ENCODE measurements around the gene PTPRG.

DNA sequence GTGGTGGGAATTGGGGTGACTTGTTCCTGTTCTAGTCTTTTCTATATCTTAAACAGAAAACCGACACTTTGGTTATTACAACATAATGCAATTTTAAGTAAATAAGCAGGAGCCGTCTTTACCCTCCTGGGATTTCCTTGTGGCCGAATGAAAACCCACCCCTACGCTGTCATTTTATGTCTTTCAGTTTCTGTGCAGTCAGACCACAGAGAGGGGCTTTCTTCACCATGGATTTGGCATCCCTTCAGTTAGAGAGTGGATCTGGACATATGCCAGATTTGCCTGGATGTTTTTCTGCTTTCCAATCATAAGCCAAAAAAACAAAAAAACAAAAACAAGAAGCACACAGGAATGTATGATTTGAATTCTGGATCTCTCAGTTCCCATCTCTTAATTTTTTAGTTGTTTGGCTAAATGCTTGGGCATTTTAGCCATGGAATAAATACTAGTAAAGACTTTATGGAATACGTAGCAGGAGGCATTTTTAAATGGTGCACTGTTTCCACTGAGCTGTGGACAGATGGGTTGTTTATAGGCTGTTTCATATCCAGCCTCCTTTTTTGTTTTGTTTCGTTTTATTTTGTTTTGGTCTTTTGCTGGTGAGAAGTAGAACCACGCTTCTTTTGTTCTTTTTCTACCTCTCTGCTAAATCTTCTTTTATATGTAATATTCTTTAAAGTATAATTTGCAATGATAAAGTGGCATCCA is 539.1 kb downstream of the PTPRG start:
- TF ChIP-seq, protein P1, sequence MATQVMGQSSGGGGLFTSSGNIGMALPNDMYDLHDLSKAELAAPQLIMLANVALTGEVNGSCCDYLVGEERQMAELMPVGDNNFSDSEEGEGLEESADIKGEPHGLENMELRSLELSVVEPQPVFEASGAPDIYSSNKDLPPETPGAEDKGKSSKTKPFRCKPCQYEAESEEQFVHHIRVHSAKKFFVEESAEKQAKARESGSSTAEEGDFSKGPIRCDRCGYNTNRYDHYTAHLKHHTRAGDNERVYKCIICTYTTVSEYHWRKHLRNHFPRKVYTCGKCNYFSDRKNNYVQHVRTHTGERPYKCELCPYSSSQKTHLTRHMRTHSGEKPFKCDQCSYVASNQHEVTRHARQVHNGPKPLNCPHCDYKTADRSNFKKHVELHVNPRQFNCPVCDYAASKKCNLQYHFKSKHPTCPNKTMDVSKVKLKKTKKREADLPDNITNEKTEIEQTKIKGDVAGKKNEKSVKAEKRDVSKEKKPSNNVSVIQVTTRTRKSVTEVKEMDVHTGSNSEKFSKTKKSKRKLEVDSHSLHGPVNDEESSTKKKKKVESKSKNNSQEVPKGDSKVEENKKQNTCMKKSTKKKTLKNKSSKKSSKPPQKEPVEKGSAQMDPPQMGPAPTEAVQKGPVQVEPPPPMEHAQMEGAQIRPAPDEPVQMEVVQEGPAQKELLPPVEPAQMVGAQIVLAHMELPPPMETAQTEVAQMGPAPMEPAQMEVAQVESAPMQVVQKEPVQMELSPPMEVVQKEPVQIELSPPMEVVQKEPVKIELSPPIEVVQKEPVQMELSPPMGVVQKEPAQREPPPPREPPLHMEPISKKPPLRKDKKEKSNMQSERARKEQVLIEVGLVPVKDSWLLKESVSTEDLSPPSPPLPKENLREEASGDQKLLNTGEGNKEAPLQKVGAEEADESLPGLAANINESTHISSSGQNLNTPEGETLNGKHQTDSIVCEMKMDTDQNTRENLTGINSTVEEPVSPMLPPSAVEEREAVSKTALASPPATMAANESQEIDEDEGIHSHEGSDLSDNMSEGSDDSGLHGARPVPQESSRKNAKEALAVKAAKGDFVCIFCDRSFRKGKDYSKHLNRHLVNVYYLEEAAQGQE (IDR thresholded peaks at IDR 0.05; ENCODE audit: insufficient read depth in 1 of 2, low read depth in 2 of 2, low read length in 2 of 2): no peak
- TF ChIP-seq TAF1 (IDR thresholded peaks at IDR 0.05; ENCODE audit: borderline replicate concordance, insufficient read depth, low read length) (no peak), POLR2AphosphoS5 (IDR thresholded peaks at IDR 0.05; ENCODE audit: low read depth, low read length) (no peak)

All from PFSK-1 (cell line).